HAP-1 (cell line): ENCODE results near the gene C17orf107.

Experiments
- DNase-seq, 2 experiments: peaks; one replicate each; pipeline ENCODE4 v3.0.0-alpha.2; 2016 to 2020; ENCODE audit warnings: low spot score in 2 of 2
- H3K27me3 ChIP-seq: fragments of 250-450 bp; sonication (Bioruptor Pico); 2 replicates; pipeline ENCODE4 v1.5.1; 2020; ENCODE audit warnings: low read depth, mild to moderate bottlenecking, moderate library complexity
- H3K36me3 ChIP-seq: fragments of 250-450 bp; sonication (Bioruptor Pico); replicated peaks from 2 replicates; pipeline ENCODE4 v1.5.1; 2020; ENCODE audit warnings: mild to moderate bottlenecking
- H3K4me1 ChIP-seq: fragments of 250-450 bp; sonication (Bioruptor Pico); 2 replicates; pipeline ENCODE4 v1.5.1; 2020; ENCODE audit warnings: mild to moderate bottlenecking
- H3K4me3 ChIP-seq: fragments of 250-450 bp; sonication (Bioruptor Pico); 2 replicates; pipeline ENCODE4 v1.5.1; 2020; ENCODE audit warnings: mild to moderate bottlenecking, moderate library complexity
- H3K9me3 ChIP-seq: fragments of 250-450 bp; sonication (Bioruptor Pico); 2 replicates; pipeline ENCODE4 v1.5.1; 2020; ENCODE audit warnings: mild to moderate bottlenecking, moderate library complexity
- in situ Hi-C: fragments of 300-500 bp; cut with MboI; formaldehyde crosslinking; loops from 3 replicates; pipeline ENCODE4 v1.14.3; 2020; ENCODE audit warnings: low sequenced_read_pairs, inconsistent platforms, mixed read lengths

C17orf107 gene

DNA sequence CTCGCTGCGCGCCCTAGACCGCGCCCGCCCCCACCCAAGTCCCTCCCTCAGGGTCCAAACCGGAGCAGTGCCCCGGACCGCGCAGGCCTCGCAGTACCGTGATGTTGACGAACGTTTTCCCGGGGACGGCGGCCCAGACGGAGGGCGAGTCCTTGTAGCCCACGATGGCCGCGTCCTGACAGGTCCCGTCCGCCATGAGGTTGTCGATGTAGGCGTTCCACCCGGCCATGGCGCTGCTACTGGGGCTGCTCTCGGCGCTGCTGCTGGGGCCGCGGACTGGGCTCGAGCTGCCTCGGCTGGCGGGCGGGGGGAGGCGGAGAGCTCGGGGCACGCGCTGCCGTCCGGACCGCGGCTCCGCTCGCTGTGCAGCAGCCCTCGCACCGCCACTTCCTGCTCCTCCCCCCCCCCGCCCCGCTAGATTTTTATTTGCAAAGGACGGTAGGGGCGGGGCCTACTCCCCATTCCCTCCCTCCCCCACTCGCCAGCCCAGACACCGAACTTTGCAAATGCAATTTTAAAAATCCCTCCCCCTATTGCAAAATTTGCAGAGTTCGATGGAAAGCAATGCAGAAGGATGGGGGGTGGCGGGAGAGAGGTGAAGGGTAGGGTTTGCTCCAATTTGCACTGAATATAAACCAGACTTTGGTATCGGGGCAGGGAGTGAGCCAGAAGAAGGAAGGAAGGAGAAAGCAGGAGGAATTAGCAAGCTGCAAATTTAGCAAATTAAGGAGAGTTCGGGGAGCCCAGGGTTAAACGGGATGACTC is 49.0 kb downstream of the C17orf107 start, which contains the start of gene PFN1:
Gene PFN1, minus strand, starts transcription at position 365 of the 765 bp plus-strand sequence. Its CDS starts 136 bp downstream, at position 229.
- in situ Hi-C loops = no loop called here
- no peaks in the 10 kb centered on the region for H3K9me3 ChIP-seq
- peaks cover 18% of the 10 kb centered on the region for H3K4me1 ChIP-seq
- H3K4me3 ChIP-seq = peak within 1 kb of the TSS; percentile 98
- H3K36me3 ChIP-seq = peaks cover 47% of the 10 kb centered on the region
- H3K27me3 ChIP-seq = no peaks in the 10 kb centered on the region
- DNase-seq = peak; percentile 89 to 95

DNA sequence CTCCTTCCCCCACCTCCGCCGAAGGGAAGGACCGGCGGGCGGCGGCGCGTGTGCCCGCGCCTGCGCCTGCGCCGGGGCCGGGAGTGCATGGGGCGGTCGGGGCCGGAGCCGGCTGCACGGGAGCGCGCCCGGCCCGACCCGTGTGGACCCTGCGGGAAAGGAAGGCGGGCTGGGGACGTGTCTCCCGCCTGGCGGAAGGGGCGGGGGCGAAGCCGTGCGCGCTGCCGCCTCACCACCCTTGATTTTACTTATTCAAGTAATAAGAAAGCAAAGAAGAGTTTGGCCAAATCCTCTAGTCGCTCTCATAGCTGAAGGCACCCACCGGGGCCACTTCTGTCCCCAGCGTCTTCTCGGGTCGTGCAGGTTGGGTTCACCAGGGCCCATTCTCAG is 49.6 kb downstream of the C17orf107 start:
- in situ Hi-C loops = no loop called here

DNA sequence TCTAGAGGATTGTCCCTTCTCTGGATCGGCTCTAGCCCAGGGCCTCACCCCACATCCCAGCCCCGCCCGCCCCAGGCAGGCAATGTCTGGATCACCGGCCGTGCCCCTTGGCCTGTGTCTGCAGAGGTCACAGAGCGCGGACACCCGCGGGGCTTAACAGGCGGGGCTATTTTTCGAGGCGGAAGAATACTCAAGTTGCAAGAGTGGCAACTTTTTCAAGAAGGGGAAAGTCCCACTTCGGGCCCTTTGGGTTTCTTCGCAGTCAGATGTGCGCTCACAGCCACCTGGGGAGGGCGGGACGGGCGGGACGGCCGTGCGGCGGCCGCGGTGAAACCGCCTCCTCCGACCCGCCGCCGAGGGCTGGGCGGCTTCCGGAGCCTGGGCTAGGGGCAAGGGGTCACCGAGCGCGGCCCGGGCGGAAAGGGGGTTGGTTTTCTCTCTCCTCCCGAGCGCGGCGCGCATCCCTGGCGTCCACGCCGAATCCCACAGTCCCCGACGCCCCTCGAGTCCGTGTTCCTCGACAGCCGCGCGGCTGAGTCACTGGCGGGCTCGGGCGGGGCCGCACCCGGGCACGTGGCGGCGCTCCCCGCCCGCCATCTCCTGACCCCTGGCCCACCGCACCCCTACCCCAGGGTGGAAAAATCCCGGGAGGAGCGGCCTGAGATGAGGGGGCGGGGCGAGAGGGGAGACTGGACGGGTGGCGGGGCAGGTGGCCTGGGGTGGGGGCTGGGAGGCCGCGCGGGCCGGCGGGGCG is 50.2 kb downstream of the C17orf107 start:
- Histone ChIP-seq H3K4me3 (peak overlapping the region; percentile 98), H3K9me3 (no peaks in the 10 kb centered on the region), H3K27me3 (no peaks in the 10 kb centered on the region), H3K36me3 (peaks cover 35% of the 10 kb centered on the region), H3K4me1 (peaks cover 18% of the 10 kb centered on the region)
- peak; percentile 50 to 90 for DNase-seq
- in situ Hi-C loops = no loop called here

More for the DNA sequence above, 49.6 kb downstream of the C17orf107 start:
- Histone ChIP-seq H3K9me3 (no peaks in the 10 kb centered on the region), H3K27me3 (no peaks in the 10 kb centered on the region), H3K36me3 (peaks cover 41% of the 10 kb centered on the region), H3K4me1 (peaks cover 18% of the 10 kb centered on the region), H3K4me3 (peak overlapping the region; percentile 98)
- peak; percentile 85 to 89 for DNase-seq

DNA sequence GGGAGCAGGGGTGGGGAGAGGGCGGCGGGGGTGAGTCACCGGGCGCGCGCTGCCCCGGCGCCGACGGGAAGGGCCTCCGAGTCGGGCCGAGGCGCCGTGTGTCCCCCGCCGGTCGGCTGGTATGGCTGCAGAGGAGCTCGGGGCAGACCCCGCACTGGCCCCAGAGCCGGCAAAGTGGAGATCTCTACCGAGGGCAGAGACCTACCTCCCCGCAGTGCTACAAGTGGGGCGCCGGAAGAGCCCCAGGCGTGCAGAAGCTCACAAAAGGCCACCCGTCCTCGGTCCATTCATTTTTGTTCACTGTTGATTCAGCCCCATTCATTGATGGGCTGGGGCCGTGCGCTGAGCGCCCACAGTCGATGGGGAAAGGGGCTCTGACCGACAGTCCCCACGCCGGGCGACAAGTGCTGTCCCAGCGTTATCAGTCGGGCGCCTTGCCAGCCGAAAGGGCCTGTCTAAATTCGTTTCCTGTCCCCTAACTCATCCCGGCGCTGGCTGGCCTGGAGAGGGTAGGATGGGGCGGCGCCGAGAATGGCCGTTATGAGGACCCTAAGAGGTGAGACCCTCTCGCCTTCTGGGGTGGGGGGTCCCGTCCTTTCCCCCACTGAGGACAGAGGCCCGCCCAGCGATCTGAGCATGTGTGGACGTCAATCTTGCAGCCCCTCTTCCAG is 50.9 kb downstream of the C17orf107 start:
- Histone ChIP-seq H3K27me3 (no peaks in the 10 kb centered on the region), H3K4me3 (peak overlapping the region; percentile 98), H3K9me3 (no peaks in the 10 kb centered on the region), H3K4me1 (peaks cover 18% of the 10 kb centered on the region), H3K36me3 (peaks cover 28% of the 10 kb centered on the region)
- DNase-seq = peak in 1 of 2 experiments; percentile 68
- in situ Hi-C loops = no loop called here

DNA sequence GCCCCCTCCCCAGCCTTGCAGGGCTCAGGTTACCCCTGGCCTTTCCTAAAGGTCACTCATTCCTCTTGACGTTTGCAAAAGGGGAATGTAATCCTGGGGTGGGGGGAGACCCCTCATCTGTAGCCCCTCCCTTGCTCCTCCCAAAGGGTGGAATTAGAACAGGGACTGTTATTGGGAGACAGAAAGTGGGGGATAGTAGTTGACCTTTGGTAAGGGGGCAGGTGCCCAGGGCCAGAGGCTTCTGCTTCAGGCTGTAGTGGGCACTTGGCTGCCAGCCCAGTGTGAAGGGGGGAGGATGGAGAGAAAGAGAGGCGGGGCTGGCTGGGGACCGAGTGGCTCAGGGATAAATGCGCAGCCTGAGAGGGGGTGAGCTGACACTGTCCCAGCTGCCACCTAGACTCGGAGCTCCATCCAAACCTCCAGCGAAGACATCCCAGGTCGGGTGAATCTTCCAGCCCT is 51.4 kb downstream of the C17orf107 start, which contains the start of gene ENO3:
Gene ENO3, plus strand, starts transcription at position 374 of the 459 bp plus-strand sequence. CDS start 711 bp downstream, outside the sequence.
- peaks cover 18% of the 10 kb centered on the region for H3K4me1 ChIP-seq
- no peaks in the 10 kb centered on the region for H3K27me3 ChIP-seq
- DNase-seq = peak in 1 of 2 experiments; percentile 63
- H3K36me3 ChIP-seq = peaks cover 22% of the 10 kb centered on the region
- in situ Hi-C loops = no loop called here
- no peaks in the 10 kb centered on the region for H3K9me3 ChIP-seq
- peak within 1 kb of the TSS; percentile 98 for H3K4me3 ChIP-seq

DNA sequence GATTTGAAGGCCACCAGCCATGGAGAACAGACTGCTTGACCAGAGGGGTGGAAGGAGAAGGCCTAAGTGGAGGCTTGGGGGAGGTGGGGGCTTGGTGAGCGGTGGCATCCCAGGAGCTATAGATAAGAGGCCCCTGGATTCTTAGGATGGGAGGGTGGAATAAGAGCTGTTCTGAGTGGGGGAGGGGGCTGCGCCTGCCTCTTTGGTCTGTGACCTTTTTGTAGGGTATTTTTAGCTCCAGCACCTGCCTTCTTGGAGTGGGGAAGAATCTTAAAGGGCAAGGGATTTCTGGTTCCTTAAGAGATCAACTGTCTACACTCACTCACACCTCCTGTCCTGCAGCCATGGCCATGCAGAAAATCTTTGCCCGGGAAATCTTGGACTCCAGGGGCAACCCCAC is 52.1 kb downstream of the C17orf107 start:
- Histone ChIP-seq H3K4me3 (no peak overlapping the region), H3K4me1 (peaks cover 18% of the 10 kb centered on the region), H3K36me3 (peaks cover 15% of the 10 kb centered on the region), H3K9me3 (no peaks in the 10 kb centered on the region), H3K27me3 (no peaks in the 10 kb centered on the region)
- no peak for DNase-seq
- in situ Hi-C loops = no loop called here
